ENCODE data around the gene COL1A1.

The COL1A1 gene

GRCh38 chr17:50141026-50141744, 60.2 kb downstream of the COL1A1 start:
- no peak for DNase-seq (ENCODE audit: low read depth)

- DNase-seq (ENCODE audit: low read depth), result peak; percentile 69
Observed at GRCh38 chr17:50139950-50140885, 61.2 kb downstream of the COL1A1 start.

- DNase-seq (ENCODE audit: low read depth), result no peak
Observed at GRCh38 chr17:50139185-50139783, 62.1 kb downstream of the COL1A1 start.

GRCh38 chr17:50137042-50137441, 64.4 kb downstream of the COL1A1 start:
- DNase-seq (ENCODE audit: low read depth), result no peak

- no peak for DNase-seq (ENCODE audit: low read depth)
Observed at GRCh38 chr17:50136096-50136687, 65.2 kb downstream of the COL1A1 start.

- DNase-seq (ENCODE audit: low read depth), result no peak
Observed at GRCh38 chr17:50135316-50136095, 65.9 kb downstream of the COL1A1 start.

- DNase-seq (ENCODE audit: low read depth), result no peak
Observed at GRCh38 chr17:50134206-50135110, 67.0 kb downstream of the COL1A1 start.

- no peak for DNase-seq (ENCODE audit: low read depth)
Observed at GRCh38 chr17:50133769-50134099, 67.7 kb downstream of the COL1A1 start.

Data from activated T-helper 1 cell treated with Interleukin-2 at 50 U/mL for 16 hours (primary cell).